HL-60 (cell line): ENCODE results near the gene DOCK9.

Experiments used
- CTCF ChIP-seq: IDR thresholded peaks from one replicate; pipeline ENCODE4 v1.5.1; 2011; ENCODE audit warnings: low read length, control low read depth, inconsistent platforms; ENCODE audit not compliant: insufficient read depth
- POLR2AphosphoS5 ChIP-seq: IDR thresholded peaks from 2 replicates; pipeline ENCODE4 v1.6.1; 2012; ENCODE audit warnings: low read depth
- SPI1 ChIP-seq: IDR thresholded peaks from 2 replicates; pipeline ENCODE4 v1.6.1; 2012; ENCODE audit warnings: low read depth, mild to moderate bottlenecking, borderline replicate concordance

GRCh38 chr13:98955336-98955735 is 22.5 kb downstream of the DOCK9 start:
- TF ChIP-seq POLR2AphosphoS5: no peak
- TF ChIP-seq CTCF: no peak
- no peak for TF ChIP-seq SPI1
